Effector CD8-positive, alpha-beta T cell (primary cell): ENCODE measurements around the gene FCRL6.

ENCODE experiments used
- DNase-seq: peaks from one replicate; lab custom pipeline; 2025; lab: John Stamatoyannopoulos, UW
- total RNA-seq, 4 experiments: gene quantifications; one replicate each; lab custom pipeline; 2026; lab: John Stamatoyannopoulos, UW

The FCRL6 gene
- 7.4 to 96.2 (median 23.2) reads per million in 4 experiments for total RNA-seq

- no peak for DNase-seq
These were observed at the start of gene FCRL6 for GRCh38 chr1:159802111-159802510. TSS of gene FCRL6 (plus strand) at chr1:159802360. CDS start at chr1:159802425, 65 bp downstream.

- DNase-seq = no peak
These were observed 48.8 kb upstream of the FCRL6 start for GRCh38 chr1:159753386-159753785.

GRCh38 chr1:159755451-159756007 is 46.6 kb upstream of the FCRL6 start:
- no peak for DNase-seq

- DNase-seq = no peak
These were observed 45.8 kb upstream of the FCRL6 start for GRCh38 chr1:159756397-159756796.

- no peak for DNase-seq
These were observed 38.5 kb upstream of the FCRL6 start for GRCh38 chr1:159763686-159764085.

GRCh38 chr1:159765806-159766205 is 36.4 kb upstream of the FCRL6 start:
- no peak for DNase-seq

- DNase-seq = no peak
These were observed 30.8 kb upstream of the FCRL6 start for GRCh38 chr1:159771127-159771895.

GRCh38 chr1:159774465-159774864 is 27.7 kb upstream of the FCRL6 start:
- DNase-seq = no peak

GRCh38 chr1:159775716-159776115 is 26.4 kb upstream of the FCRL6 start:
- DNase-seq = no peak

GRCh38 chr1:159778266-159778665 is 23.9 kb upstream of the FCRL6 start:
- DNase-seq = no peak

GRCh38 chr1:159779403-159779851 is 22.7 kb upstream of the FCRL6 start:
- no peak for DNase-seq

GRCh38 chr1:159780583-159781582 is 21.3 kb upstream of the FCRL6 start, which contains the start of gene DUSP23:
TSS of gene DUSP23 (plus strand) at chr1:159780962. CDS start at chr1:159781101, 139 bp downstream.
- DNase-seq = peak; percentile 93

GRCh38 chr1:159781992-159782391 is 20.2 kb upstream of the FCRL6 start:
- no peak for DNase-seq

GRCh38 chr1:159783724-159784123 is 18.4 kb upstream of the FCRL6 start:
- no peak for DNase-seq

- no peak for DNase-seq
These were observed 15.7 kb upstream of the FCRL6 start for GRCh38 chr1:159786465-159786864.

GRCh38 chr1:159786966-159787365 is 15.2 kb upstream of the FCRL6 start:
- DNase-seq = no peak

GRCh38 chr1:159790237-159790917 is 11.8 kb upstream of the FCRL6 start:
- no peak for DNase-seq

GRCh38 chr1:159791031-159791430 is 11.1 kb upstream of the FCRL6 start:
- DNase-seq = no peak

- no peak for DNase-seq
These were observed 10.7 kb upstream of the FCRL6 start for GRCh38 chr1:159791461-159791860.

- DNase-seq = no peak
These were observed 6.6 kb upstream of the FCRL6 start for GRCh38 chr1:159795534-159795933.

GRCh38 chr1:159798893-159799292 is 3.3 kb upstream of the FCRL6 start:
- DNase-seq = peak; percentile 7
